GM12878 (cell line): Measurements from ENCODE around the gene CKLF. TPM values are rescaled to one million over a fixed set of nuclear protein-coding genes. Genes with fewer than 3 reads are reported as not detected.

Source experiments
- ATAC-seq: fragments of 200-7000 bp; cut with Tn5 transposase; 3 replicates; pipeline ENCODE4 v1.9.1; 2020; ENCODE audit warnings: mild to moderate bottlenecking, moderate library complexity
- BruUV-seq: library from RNA; stranded (reverse); fragments of 400-500 nt; replicated peaks from 2 replicates; lab custom pipeline; 2021; lab: Mats Ljungman, UMichigan
- CTCF ChIA-PET: fragments of 300-600 bp; sonication (Branson Sonifier 250); formaldehyde crosslinking; extraction: SDS; loops from one replicate; lab custom pipeline; 2021; ENCODE audit warnings: inconsistent platforms; lab: Yijun Ruan, JAX
- POLR2A ChIA-PET: fragments of 350-600 bp; formaldehyde crosslinking; extraction: SDS; loops from one replicate; lab custom pipeline; 2021; ENCODE audit warnings: inconsistent platforms; lab: Charles Lee
- RAD21 ChIA-PET: fragments of 300-600 bp; sonication (Branson Sonifier 250); formaldehyde crosslinking; loops from one replicate; lab custom pipeline; 2023; ENCODE audit warnings: antibody characterized with exemption; ENCODE audit not compliant: unreplicated experiment; lab: Charles Lee
- SMC1A ChIA-PET: fragments of 300-600 bp; sonication (Branson Sonifier 250); formaldehyde crosslinking; loops from one replicate; lab custom pipeline; 2023; ENCODE audit not compliant: unreplicated experiment, uncharacterized antibody; lab: Charles Lee
- DNase-seq: peaks from one replicate; pipeline ENCODE4 v3.0.0-alpha.2; 2011; ENCODE audit warnings: low read depth, low spot score
- FAIRE-seq: peaks from 3 replicates; lab custom pipeline; 2011; peaks lifted over from hg19 to GRCh38; lab: Jason Lieb, UNC
- H2AFZ ChIP-seq: 2 replicates; pipeline ENCODE4 v1.6.0; 2011; ENCODE audit warnings: low read depth, low read length, control low read depth; ENCODE audit not compliant: control insufficient read depth
- H3K27ac ChIP-seq: 2 replicates; pipeline ENCODE4 v1.5.1; 2011; ENCODE audit warnings: control low read depth; ENCODE audit not compliant: control insufficient read depth, insufficient read depth
- H3K27me3 ChIP-seq, 2 experiments: replicated peaks in 1 of 2; 2 replicates each; pipeline versions ENCODE4 v1.6.0 to v1.6.1; 2011; ENCODE audit warnings: low read length in 1 of 2; ENCODE audit not compliant: control insufficient read depth in 2 of 2, insufficient read depth in 2 of 2
- H3K36me3 ChIP-seq, 2 experiments: 2 replicates each; pipeline ENCODE4 v1.5.1; 2011; ENCODE audit warnings: low read length in 1 of 2; ENCODE audit not compliant: control insufficient read depth in 2 of 2, insufficient read depth in 2 of 2
- H3K4me1 ChIP-seq: 2 replicates; pipeline ENCODE4 v1.6.1; 2011; ENCODE audit warnings: mild to moderate bottlenecking, low read length, moderate library complexity, mixed read lengths; ENCODE audit not compliant: control insufficient read depth, insufficient read depth
- H3K4me2 ChIP-seq: 2 replicates; pipeline ENCODE4 v1.6.0; 2011; ENCODE audit warnings: control low read depth; ENCODE audit not compliant: control insufficient read depth, insufficient read depth
- H3K4me3 ChIP-seq: fragments of 200-600 bp; sonication (generic); 2 replicates; pipeline ENCODE4 v1.5.1; 2016
- H3K79me2 ChIP-seq: 2 replicates; pipeline ENCODE4 v1.6.0; 2011; ENCODE audit warnings: low read length; ENCODE audit not compliant: control insufficient read depth, insufficient read depth
- H3K9ac ChIP-seq: 2 replicates; pipeline ENCODE4 v1.8.0; 2011; ENCODE audit warnings: low read length, control low read depth, mixed read lengths; ENCODE audit not compliant: control insufficient read depth, insufficient read depth
- H3K9me3 ChIP-seq: replicated peaks from 3 replicates; pipeline ENCODE4 v1.5.1; 2011; ENCODE audit warnings: mild to moderate bottlenecking, low read length; ENCODE audit not compliant: control insufficient read depth, insufficient read depth
- H4K20me1 ChIP-seq: 2 replicates; pipeline ENCODE4 v1.6.0; 2011; ENCODE audit not compliant: control insufficient read depth, insufficient read depth
- ATF7 ChIP-seq: fragments of 450-650 bp; IDR thresholded peaks from 2 replicates; pipeline ENCODE4 v1.6.1; 2016; ENCODE audit warnings: low read depth, mild to moderate bottlenecking
- BRCA1 ChIP-seq: IDR thresholded peaks from 2 replicates; pipeline ENCODE4 v1.6.1; 2011; ENCODE audit warnings: low read depth, low read length, improper control_type of control experiment
- FOXK2 ChIP-seq: fragments of 450-650 bp; IDR thresholded peaks from 2 replicates; pipeline ENCODE4 v1.6.1; 2017; ENCODE audit warnings: mild to moderate bottlenecking, moderate library complexity
- GATAD2B ChIP-seq: fragments of 450-650 bp; conservative IDR thresholded peaks from 2 replicates; pipeline ENCODE4 v1.6.1; 2017; ENCODE audit warnings: low read depth, mild to moderate bottlenecking, moderate library complexity
- HCFC1 ChIP-seq: fragments of 150-350 bp; IDR thresholded peaks from 2 replicates; pipeline ENCODE4 v1.6.1; 2014; ENCODE audit warnings: low read length
- HSF1 ChIP-seq: fragments of 150-350 bp; IDR thresholded peaks from 2 replicates; pipeline ENCODE4 v1.6.1; 2014; ENCODE audit warnings: mild to moderate bottlenecking, low read depth, low read length
- IKZF1 ChIP-seq: fragments of 450-650 bp; conservative IDR thresholded peaks from 2 replicates; pipeline ENCODE4 v1.6.1; 2017; ENCODE audit warnings: antibody characterized with exemption, mild to moderate bottlenecking
- MYC ChIP-seq: IDR thresholded peaks from 2 replicates; pipeline ENCODE4 v1.6.1; 2011; ENCODE audit warnings: mild to moderate bottlenecking, low read length, moderate library complexity, inconsistent platforms; ENCODE audit not compliant: insufficient read depth, insufficient replicate concordance, insufficient read length, severe bottlenecking
- RUNX3 ChIP-seq: IDR thresholded peaks from 2 replicates; pipeline ENCODE4 v1.6.1; 2012; ENCODE audit warnings: low read length, inconsistent platforms
- SMAD1 ChIP-seq: fragments of 450-650 bp; IDR thresholded peaks from 2 replicates; pipeline ENCODE4 v1.6.1; 2018; ENCODE audit warnings: mild to moderate bottlenecking, low read depth; ENCODE audit not compliant: partially characterized antibody
- SUZ12 ChIP-seq: fragments of 200-600 bp; sonication (generic); IDR thresholded peaks from one replicate; pipeline ENCODE4 v1.6.1; 2018; ENCODE audit warnings: antibody characterized with exemption, mild to moderate bottlenecking; ENCODE audit not compliant: unreplicated experiment
- TBL1XR1 ChIP-seq: IDR thresholded peaks from 2 replicates; pipeline ENCODE4 v1.6.1; 2012; ENCODE audit warnings: low read depth, low read length, improper control_type of control experiment
- WGBS: methylation state at CpG from one replicate; pipeline ENCODE4 v1.1.6; 2016; ENCODE audit warnings: low lambda C conversion rate; ENCODE audit not compliant: insufficient replicate concordance, insufficient coverage; ENCODE audit errors: missing lambda C conversion rate; 5-methylcytosine and 5-hydroxymethylcytosine counted together
- in situ Hi-C: fragments of 300-500 bp; cut with MboI; formaldehyde crosslinking; loops from 9 replicates; pipeline ENCODE4 v1.14.3; 2018; ENCODE audit warnings: mixed read lengths
- intact Hi-C: fragments of 100-400 bp; cut with micrococcal nuclease; formaldehyde crosslinking; loops from one replicate; pipeline ENCODE4 v1.14.2; 2022; ENCODE audit not compliant: unreplicated experiment
- polyA plus RNA-seq, 11 experiments: library from polyadenylated mRNA; depleted of rRNA in 4 of 11; unstranded in 6 of 11; stranded (reverse) in 5 of 11; fragments of >200 nt; fragmentation: Nextera tagmentation in 4 of 11; fragmentation: Illumina TruSeq in 1 of 11; extraction: Ambion mirVana in 4 of 11; extraction: Trizol in 1 of 11; gene quantifications; 1 replicate in 1 of 11; 2 replicates in 10 of 11; pipeline versions ENCODE4 v1.2.1 to v1.2.3, GENCODE V29; 2011 to 2016; ENCODE audit warnings: inconsistent platforms in 2 of 11, missing spikeins in 2 of 11, low read depth in 1 of 11
- total RNA-seq, 4 experiments: library from RNA; depleted of rRNA in 3 of 4; stranded (reverse); fragments of >200 nt in 3 of 4; fragmentation: Illumina TruSeq in 1 of 4; extraction: Trizol in 1 of 4; gene quantifications; 2 replicates each; pipeline versions ENCODE4 v1.2.1 to v1.2.3, GENCODE V29; 2013 to 2021
- TF ChIP-seq, protein P1 (sequence below): fragments of 450-650 bp; IDR thresholded peaks from 2 replicates; pipeline ENCODE4 v1.6.1; 2016; ENCODE audit warnings: mild to moderate bottlenecking

The CKLF gene
- total and polyA plus RNA-seq, 10 of the 15 experiments (the other 5 are each of a cell fraction or from before 2014, with no cell fraction given) = 40.8 to 193 (median 109) TPM

DNA sequence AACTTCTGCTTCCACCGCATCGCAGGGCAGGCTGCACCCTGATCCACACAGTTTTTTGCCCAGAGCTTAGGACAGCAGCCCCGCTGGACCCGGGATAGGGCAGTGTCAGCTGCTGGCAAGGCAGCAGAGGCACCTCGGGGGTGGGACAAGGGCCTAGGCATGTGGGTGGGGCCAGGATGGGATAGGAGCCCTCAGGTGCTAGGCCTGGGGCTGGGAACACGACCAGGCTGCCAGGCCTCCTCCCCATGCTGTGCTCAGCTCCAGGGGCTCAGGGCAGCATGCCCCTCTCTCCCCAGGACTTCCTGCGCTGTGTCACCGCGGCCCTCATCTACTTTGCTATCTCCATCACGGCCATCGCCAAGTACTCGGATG lies 56.7 kb downstream of the CKLF start:
- FAIRE-seq (no peak), ATAC-seq (no peak), DNase-seq (no peak)
- 72% methylated on average over 12 of the region's 12 CpGs for WGBS
- Histone ChIP-seq H3K9me3 (no peaks in the 10 kb centered on the region), H4K20me1 (no peaks in the 10 kb centered on the region), H3K27me3 (no peaks in the 10 kb centered on the region), H3K9ac (no peak overlapping the region), H3K4me2 (no peak overlapping the region), H3K27ac (no peak overlapping the region), H2AFZ (no peak overlapping the region), H3K4me1 (peaks cover 9% of the 10 kb centered on the region), H3K79me2 (no peaks in the 10 kb centered on the region), H3K36me3 (peaks cover 0 to 21% of the 10 kb centered on the region in 2 experiments; a peak in 2 of 4 replicates), H3K4me3 (no peak overlapping the region)
- ChIA-PET SMC1A (interaction anchor here (0.7 to 3.0 kb wide), 6 partner anchors 11 to 202 kb away, joined by 3 to 21 read pairs (median 4); no protein-coding TSS in a partner anchor), POLR2A (interaction anchor here (1.1 kb wide), 1 partner anchor 68 kb away, joined by 3 read pairs; no protein-coding TSS in a partner anchor), RAD21 (interaction anchor here (0.6 to 1.8 kb wide), 7 partner anchors 19 to 264 kb away, joined by 3 to 10 read pairs (median 4); no protein-coding TSS in a partner anchor), CTCF (interaction anchor here (0.6 to 4.5 kb wide), 40 partner anchors 9 to 491 kb away, joined by 3 to 36 read pairs (median 4); partner anchors contain the start of genes CKLF and DYNC1LI2)
- no TSS peak for BruUV-seq
- TF ChIP-seq FOXK2 (no peak), GATAD2B (no peak), MYC (no peak), ATF7 (no peak), SUZ12 (no peak), IKZF1 (no peak), HCFC1 (no peak), TBL1XR1 (no peak), HSF1 (no peak), SMAD1 (no peak), RUNX3 (no peak), BRCA1 (no peak)
- TF ChIP-seq, protein P1, sequence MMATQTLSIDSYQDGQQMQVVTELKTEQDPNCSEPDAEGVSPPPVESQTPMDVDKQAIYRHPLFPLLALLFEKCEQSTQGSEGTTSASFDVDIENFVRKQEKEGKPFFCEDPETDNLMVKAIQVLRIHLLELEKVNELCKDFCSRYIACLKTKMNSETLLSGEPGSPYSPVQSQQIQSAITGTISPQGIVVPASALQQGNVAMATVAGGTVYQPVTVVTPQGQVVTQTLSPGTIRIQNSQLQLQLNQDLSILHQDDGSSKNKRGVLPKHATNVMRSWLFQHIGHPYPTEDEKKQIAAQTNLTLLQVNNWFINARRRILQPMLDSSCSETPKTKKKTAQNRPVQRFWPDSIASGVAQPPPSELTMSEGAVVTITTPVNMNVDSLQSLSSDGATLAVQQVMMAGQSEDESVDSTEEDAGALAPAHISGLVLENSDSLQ = no peak
- intact Hi-C loops (loop anchor here (5.0 kb wide), 1 partner anchor 57 kb away; the partner anchor contains the start of genes CKLF and TK2), in situ Hi-C loops (no loop called here)
